K562 (cell line): ENCODE measurements around the gene WDFY2.

Experiments used
- HSF4 ChIP-seq: fragments of 250-450 bp; sonication (Bioruptor Pico); IDR thresholded peaks from 2 replicates; pipeline ENCODE4 v2.1.2; 2022; ENCODE audit warnings: mild to moderate bottlenecking, moderate library complexity, borderline replicate concordance
- MED1 ChIP-seq: sonication (generic); formaldehyde crosslinking; IDR thresholded peaks from 2 replicates; pipeline ENCODE4 v1.8.1; 2023; ENCODE audit warnings: missing genetic modification reagents, borderline replicate concordance
- PHB2 ChIP-seq: fragments of 450-650 bp; IDR thresholded peaks from 2 replicates; pipeline ENCODE4 v1.6.1; 2017; ENCODE audit warnings: low read depth
- TF ChIP-seq, protein P1 (sequence below), 3 experiments: IDR thresholded peaks in 2 of 3; conservative IDR thresholded peaks in 1 of 3; 2 replicates each; pipeline ENCODE4 v1.5.1; 2011 to 2012; ENCODE audit warnings: low read length in 3 of 3, mild to moderate bottlenecking in 3 of 3, control low read depth in 2 of 3, improper control_type of control experiment in 1 of 3, inconsistent platforms in 1 of 3, low read depth in 1 of 3, mixed read lengths in 1 of 3, moderate library complexity in 1 of 3; ENCODE audit not compliant: insufficient read depth in 2 of 3

DNA sequence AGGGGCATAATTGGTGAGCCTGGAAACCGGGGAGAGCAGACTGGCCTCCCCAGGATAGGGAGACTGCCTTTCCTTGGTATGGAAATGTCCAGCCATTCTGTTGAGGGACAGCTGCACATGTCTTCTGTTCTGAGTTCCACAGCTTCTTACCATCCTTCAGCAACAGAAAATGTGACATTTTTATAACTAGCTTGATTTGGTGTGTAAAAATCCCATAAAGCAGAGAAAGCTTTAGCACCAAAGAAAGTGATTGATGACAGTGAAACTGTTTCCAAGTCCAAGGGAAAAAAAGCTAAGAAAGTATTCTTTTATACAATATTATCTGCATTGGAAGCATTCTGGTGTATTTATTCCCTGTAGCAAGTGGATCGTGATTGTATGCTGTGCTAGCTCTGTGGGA is 157.8 kb downstream of the WDFY2 start:
- no peak for TF ChIP-seq HSF4
- TF ChIP-seq, protein P1, sequence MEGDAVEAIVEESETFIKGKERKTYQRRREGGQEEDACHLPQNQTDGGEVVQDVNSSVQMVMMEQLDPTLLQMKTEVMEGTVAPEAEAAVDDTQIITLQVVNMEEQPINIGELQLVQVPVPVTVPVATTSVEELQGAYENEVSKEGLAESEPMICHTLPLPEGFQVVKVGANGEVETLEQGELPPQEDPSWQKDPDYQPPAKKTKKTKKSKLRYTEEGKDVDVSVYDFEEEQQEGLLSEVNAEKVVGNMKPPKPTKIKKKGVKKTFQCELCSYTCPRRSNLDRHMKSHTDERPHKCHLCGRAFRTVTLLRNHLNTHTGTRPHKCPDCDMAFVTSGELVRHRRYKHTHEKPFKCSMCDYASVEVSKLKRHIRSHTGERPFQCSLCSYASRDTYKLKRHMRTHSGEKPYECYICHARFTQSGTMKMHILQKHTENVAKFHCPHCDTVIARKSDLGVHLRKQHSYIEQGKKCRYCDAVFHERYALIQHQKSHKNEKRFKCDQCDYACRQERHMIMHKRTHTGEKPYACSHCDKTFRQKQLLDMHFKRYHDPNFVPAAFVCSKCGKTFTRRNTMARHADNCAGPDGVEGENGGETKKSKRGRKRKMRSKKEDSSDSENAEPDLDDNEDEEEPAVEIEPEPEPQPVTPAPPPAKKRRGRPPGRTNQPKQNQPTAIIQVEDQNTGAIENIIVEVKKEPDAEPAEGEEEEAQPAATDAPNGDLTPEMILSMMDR (IDR thresholded peaks at IDR 0.05 in 2 of 3, conservative IDR thresholded peaks at IDR 0.05 in 1 of 3; ENCODE audit: insufficient read depth in 2 of 3, low read depth in 1 of 3, low read length in 3 of 3): no peak
- no peak for TF ChIP-seq PHB2
- no peak for TF ChIP-seq MED1 (CRISPR knock-in tag)
